Inflammatory macrophage treated with lipopolysaccharide for 4 hours (primary cell): ENCODE measurements around the gene MARS1.

ENCODE experiments used
- DNase-seq: peaks from one replicate; pipeline ENCODE4 v3.0.0-alpha.2; 2020

The MARS1 gene

GRCh38 chr12:57518920-57519795, 31.3 kb downstream of the MARS1 start:
- peak; percentile 48 for DNase-seq

DNA sequence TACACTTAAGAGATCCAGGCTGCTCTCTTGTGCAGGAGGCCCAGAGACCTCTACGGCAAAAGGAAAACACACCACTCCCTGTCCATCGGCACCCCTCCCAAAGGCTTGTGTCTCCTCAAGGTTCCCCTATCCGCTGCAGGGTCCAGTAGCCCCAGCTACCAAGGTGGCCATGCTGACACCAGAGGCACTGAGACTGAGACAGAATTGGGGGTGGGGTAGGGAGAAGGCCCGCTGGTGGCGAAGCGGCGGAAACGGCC, 31.9 kb downstream of the MARS1 start:
- DNase-seq, result no peak

DNA sequence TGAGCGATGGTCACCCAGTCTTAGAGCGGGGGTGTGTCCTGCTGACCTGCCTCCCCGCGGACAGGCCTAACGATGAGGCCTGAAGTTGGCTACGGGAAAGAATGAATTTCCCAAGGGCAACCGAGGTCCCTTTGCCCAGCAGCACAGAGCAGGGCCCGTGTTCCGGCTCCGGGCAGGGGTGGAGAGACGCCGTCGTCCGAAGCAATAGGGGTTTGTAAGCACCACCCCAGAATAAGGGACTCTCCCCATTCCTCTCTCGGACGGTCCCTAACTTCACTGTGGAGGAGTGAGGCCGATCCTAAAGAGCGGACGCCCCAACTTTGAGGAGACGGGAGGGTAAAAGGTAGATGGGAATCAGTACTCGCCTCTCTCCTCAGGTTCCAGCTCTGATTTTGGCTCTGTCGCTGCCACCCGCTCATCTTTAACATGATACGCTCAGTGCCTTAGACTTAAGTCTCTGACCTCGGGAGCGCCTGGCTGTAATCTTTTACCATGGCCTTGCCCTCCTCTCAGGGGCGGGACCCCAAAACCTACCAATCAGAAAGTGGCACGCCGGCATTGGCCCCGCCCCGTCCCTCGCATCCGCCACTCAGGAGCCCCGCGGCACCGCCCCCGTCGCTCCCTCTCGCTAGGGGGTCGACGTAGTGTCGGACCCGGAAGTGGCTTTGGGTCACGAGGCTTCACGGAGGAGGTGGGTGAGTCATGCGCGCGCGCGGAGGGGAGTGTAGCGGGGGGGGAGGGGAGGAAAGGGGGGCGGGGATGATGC, 32.4 kb downstream of the MARS1 start, which contains the start of gene DDIT3:
TSS of gene DDIT3 (minus strand) at position 462 of the 766 bp plus-strand sequence. CDS start 3,108 bp downstream, outside the sequence.
- peak; percentile 99 for DNase-seq

- no peak for DNase-seq
Observed at GRCh38 chr12:57521525-57522010, 33.7 kb downstream of the MARS1 start.

DNA sequence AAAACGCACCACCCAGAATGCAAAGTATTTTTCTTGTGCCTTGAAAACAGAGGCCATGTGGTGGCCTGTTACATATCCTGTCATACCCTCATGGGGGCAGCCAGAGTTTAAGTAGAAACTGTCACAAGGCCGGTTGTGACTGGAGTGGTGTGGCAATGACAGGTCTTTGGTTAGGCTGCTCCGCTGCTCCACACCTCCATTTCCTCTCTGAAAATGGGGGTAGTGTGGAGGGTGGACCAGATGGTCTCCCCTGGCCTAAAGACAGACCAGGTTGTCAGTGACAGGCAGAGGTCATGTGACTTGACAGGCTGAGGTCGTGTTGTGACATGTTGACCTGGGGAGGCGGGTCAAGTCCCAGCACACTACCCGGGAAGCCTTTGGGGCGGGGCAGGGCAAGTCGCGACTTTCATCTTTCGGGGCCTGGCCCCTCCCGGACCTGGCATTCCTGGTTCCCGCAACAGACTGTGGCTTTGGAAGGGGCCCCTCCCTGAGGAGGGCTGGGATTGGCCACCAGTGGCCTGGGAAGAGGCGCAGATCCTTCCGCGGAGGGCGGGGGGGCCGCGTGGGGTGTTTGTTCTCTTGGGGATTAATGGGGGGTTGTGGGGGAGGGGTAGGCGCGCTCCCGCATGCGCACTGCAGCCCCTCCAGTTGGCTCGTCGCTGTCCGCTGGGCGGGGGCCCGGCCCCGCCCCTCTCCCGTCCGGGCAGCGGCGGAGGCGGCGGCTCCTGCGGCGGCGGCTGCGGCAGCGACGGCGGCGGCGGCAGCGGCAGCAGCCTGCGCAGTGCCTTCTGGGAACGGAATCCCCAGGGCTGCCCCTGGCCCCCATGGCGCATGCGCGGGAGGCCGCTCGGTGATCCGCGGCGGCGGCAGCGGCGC, 34.4 kb downstream of the MARS1 start, which contains the start of gene MBD6:
TSS of gene MBD6 (plus strand) at position 814 of the 876 bp plus-strand sequence. CDS start 1,480 bp downstream, outside the sequence.
- DNase-seq, result peak; percentile 90

GRCh38 chr12:57522887-57523705, 35.2 kb downstream of the MARS1 start:
- DNase-seq, result peak; percentile 53

GRCh38 chr12:57523706-57524614, 36.1 kb downstream of the MARS1 start:
- no peak for DNase-seq

GRCh38 chr12:57524814-57525614, 37.1 kb downstream of the MARS1 start:
- DNase-seq, result no peak

GRCh38 chr12:57525615-57526383, 37.9 kb downstream of the MARS1 start:
- DNase-seq, result no peak

DNA sequence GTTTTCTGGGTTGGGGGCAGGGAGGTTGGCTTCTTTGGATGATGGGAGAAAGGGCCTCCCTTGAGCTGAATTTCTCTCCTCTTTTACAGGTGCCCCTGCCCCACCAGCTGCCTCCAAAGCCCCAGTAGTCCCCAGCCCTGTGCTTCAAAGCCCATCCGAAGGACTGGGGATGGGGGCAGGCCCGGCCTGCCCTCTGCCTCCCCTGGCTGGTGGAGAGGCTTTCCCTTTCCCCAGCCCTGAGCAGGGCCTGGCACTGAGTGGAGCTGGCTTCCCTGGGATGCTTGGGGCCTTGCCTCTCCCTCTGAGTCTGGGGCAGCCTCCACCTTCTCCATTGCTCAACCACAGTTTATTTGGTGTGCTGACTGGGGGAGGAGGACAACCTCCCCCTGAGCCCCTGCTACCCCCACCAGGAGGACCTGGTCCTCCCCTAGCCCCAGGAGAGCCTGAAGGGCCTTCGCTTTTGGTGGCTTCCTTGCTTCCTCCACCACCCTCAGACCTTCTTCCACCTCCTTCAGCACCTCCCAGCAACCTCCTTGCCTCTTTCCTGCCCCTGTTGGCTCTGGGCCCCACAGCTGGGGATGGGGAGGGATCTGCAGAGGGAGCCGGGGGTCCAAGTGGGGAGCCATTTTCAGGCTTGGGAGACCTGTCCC, 38.7 kb downstream of the MARS1 start:
- no peak for DNase-seq

GRCh38 chr12:57527184-57527583, 39.3 kb downstream of the MARS1 start:
- DNase-seq, result no peak

DNA sequence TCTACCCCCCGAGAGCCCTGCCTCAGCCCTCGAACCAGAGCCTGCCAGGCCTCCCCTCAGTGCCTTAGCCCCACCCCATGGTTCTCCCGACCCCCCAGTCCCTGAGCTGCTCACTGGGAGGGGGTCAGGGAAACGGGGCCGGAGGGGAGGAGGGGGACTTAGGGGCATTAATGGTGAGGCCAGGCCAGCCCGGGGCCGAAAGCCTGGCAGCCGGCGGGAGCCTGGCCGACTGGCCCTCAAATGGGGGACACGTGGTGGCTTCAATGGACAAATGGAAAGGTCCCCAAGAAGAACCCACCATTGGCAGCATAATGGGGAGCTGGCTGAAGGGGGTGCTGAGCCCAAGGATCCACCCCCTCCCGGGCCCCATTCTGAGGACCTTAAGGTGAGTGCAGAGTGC, 40.3 kb downstream of the MARS1 start:
- no peak for DNase-seq

DNA sequence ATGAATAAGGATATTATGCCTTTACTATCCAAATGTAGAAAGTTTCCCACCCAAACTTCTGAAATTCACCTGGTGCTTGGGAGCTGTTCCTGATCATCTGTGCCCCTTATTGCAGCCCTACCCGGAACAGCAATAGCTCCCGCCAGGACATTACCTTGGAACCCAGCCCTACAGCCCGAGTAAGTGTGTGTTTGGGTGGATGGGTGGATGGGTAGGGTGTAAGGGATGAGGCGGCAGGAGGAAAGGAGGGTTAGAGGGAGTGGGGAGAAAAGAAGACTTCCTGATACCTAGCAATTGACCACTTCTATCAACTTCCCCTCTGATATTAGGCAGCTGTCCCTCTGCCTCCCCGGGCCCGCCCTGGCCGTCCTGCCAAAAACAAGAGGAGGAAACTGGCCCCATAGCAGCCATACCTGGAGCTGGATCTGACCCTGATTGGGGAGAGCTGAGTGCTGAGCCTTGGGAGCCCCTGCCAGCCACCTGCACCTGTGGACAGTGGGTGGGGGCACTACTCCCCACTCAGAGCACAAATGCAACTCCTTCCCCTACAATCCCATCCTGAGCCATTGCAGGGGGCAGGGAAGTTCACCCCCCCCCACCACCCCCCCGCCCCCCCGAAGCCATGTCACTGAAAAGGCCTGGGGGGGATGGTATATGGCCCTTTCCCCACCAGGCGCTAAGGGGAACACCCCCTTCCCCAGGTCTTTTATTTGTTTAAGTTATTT, 41.1 kb downstream of the MARS1 start:
- no peak for DNase-seq

DNA sequence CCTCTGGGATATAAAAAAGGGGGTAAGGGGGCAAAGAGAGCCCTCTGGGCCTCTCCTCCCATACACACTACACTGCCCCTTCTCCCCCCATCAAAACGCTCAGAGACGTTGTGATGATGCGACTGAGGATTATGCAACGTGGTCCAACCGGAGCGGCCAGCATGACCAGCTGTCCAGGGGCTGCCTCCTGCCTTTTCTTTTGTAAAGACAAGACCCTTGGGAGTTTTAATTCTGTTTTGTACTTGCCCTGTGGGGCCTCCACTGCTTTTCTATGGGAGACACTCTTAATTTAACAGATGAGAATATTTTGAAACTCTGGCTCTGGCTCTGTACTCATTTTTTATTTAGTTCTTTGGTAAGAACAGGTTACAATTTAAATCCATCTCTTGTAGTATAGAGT, 42.0 kb downstream of the MARS1 start:
- DNase-seq, result no peak

GRCh38 chr12:57530396-57531142, 42.7 kb downstream of the MARS1 start:
- no peak for DNase-seq

DNA sequence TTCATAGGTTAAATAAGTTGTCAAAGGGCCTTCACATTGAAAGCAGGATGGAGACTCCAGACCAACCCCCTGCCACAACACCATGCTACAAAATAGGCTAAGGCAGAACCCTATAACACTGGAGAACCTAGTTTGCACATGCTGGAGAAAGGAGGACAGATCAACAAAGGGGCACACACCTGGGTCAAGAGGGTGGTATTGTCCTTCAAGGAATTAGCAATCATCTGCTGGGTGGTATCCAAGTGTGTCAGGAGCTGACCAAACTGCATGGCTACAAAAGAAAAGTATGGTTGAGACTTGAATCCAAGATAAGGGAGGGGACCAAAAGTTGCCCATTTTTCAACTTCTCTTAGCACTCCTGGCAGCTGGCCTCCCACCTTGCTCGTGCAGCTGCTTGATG, 44.0 kb downstream of the MARS1 start:
- no peak for DNase-seq

GRCh38 chr12:57533108-57533507, 45.2 kb downstream of the MARS1 start:
- no peak for DNase-seq
